ENCODE results near the gene SLC22A2. TPM values are rescaled to one million over a fixed set of nuclear protein-coding genes. Genes with fewer than 3 reads are reported as not detected.

SLC22A2 gene
- total and polyA plus RNA-seq, 9 of the 15 experiments (the other 6 are each of a cell fraction or from before 2014, with no cell fraction given) = not detected

GRCh38 chr6:160202411-160202810 lies 56.2 kb downstream of the SLC22A2 start (continued):
- TF ChIP-seq ETS2 (tag; IDR thresholded peaks at IDR 0.05; ENCODE audit: borderline replicate concordance, poor library complexity, severe bottlenecking) = no peak
- TF ChIP-seq PHTF2 (CRISPR knock-in tag; IDR thresholded peaks at IDR 0.05) = no peak
- TF ChIP-seq BCLAF1 (IDR thresholded peaks at IDR 0.05; ENCODE audit: borderline replicate concordance in 1 of 2, control insufficient read depth in 1 of 2, low read depth in 2 of 2, low read length in 1 of 2) = no peak
- no peak for TF ChIP-seq SREBF1 (IDR thresholded peaks at IDR 0.05; ENCODE audit: borderline replicate concordance, low read depth, low read length)
- no peak for TF ChIP-seq TCF7 (IDR thresholded peaks at IDR 0.05; ENCODE audit: borderline replicate concordance)
- no peak for TF ChIP-seq AFF1 (IDR thresholded peaks at IDR 0.05; ENCODE audit: low read depth in 1 of 2, partially characterized antibody in 2 of 2)
- no peak for TF ChIP-seq KLF10 (CRISPR knock-in tag; IDR thresholded peaks at IDR 0.05)
- TF ChIP-seq POLR2H (tag; IDR thresholded peaks at IDR 0.05; ENCODE audit: low read depth) = no peak
- no peak for TF ChIP-seq EWSR1 (IDR thresholded peaks at IDR 0.05; ENCODE audit: borderline replicate concordance, low read depth, partially characterized antibody)
- no peak for TF ChIP-seq TAF9B (IDR thresholded peaks at IDR 0.05; ENCODE audit: partially characterized antibody)

All from K562 (cell line).